ENCODE results near the gene GTF3A.

GTF3A gene

GRCh38 chr13:27463500-27463899 is 39.1 kb downstream of the GTF3A start:
- no peak for DNase-seq (ENCODE audit: low read depth in 1 of 2, low spot score in 1 of 2)
- Histone ChIP-seq H3K27me3 (ENCODE audit: insufficient read depth, poor library complexity, severe bottlenecking) (no peaks in the 10 kb centered on the region), H3K27ac (replicated peaks) (no peak overlapping the region), H3K4me3 (replicated peaks; ENCODE audit: insufficient read depth, low read length) (no peak overlapping the region)
- no peak for TF ChIP-seq CTCF (IDR thresholded peaks at IDR 0.05; ENCODE audit: insufficient read depth, low read length)
- TF ChIP-seq GABPA (IDR thresholded peaks at IDR 0.05; ENCODE audit: low read depth), result no peak
- no peak for TF ChIP-seq SPI1 (IDR thresholded peaks at IDR 0.05; ENCODE audit: borderline replicate concordance, low read depth)
- TF ChIP-seq REST (IDR thresholded peaks at IDR 0.05; ENCODE audit: insufficient replicate concordance, low read depth), result no peak
- no peak for TF ChIP-seq POLR2AphosphoS5 (IDR thresholded peaks at IDR 0.05; ENCODE audit: low read depth)

- Histone ChIP-seq H3K4me3 (replicated peaks; ENCODE audit: insufficient read depth, low read length) (no peak overlapping the region), H3K27me3 (ENCODE audit: insufficient read depth, poor library complexity, severe bottlenecking) (no peaks in the 10 kb centered on the region), H3K27ac (replicated peaks) (no peak overlapping the region)
- DNase-seq (ENCODE audit: low read depth in 1 of 2, low spot score in 1 of 2), result no peak
- TF ChIP-seq GABPA (IDR thresholded peaks at IDR 0.05; ENCODE audit: low read depth) (no peak), CTCF (IDR thresholded peaks at IDR 0.05; ENCODE audit: insufficient read depth, low read length) (no peak), REST (IDR thresholded peaks at IDR 0.05; ENCODE audit: insufficient replicate concordance, low read depth) (no peak), SPI1 (IDR thresholded peaks at IDR 0.05; ENCODE audit: borderline replicate concordance, low read depth) (no peak)
These were observed 41.2 kb downstream of the GTF3A start for GRCh38 chr13:27465611-27466010.

- TF ChIP-seq CTCF (IDR thresholded peaks at IDR 0.05; ENCODE audit: insufficient read depth, low read length) (no peak), POLR2AphosphoS5 (IDR thresholded peaks at IDR 0.05; ENCODE audit: low read depth) (no peak), GABPA (IDR thresholded peaks at IDR 0.05; ENCODE audit: low read depth) (no peak), REST (IDR thresholded peaks at IDR 0.05; ENCODE audit: insufficient replicate concordance, low read depth) (no peak), SPI1 (IDR thresholded peaks at IDR 0.05; ENCODE audit: borderline replicate concordance, low read depth) (no peak)
- Histone ChIP-seq H3K4me3 (replicated peaks; ENCODE audit: insufficient read depth, low read length) (no peak overlapping the region), H3K27me3 (ENCODE audit: insufficient read depth, poor library complexity, severe bottlenecking) (no peaks in the 10 kb centered on the region), H3K27ac (replicated peaks) (no peak overlapping the region)
- no peak for DNase-seq (ENCODE audit: low read depth in 1 of 2, low spot score in 1 of 2)
These were observed 42.1 kb downstream of the GTF3A start for GRCh38 chr13:27466513-27466912.
